ACHN (cell line): ENCODE data around the gene WDR47.
"Not testable (repeated sequence)": the region's sequence is repeated elsewhere in the genome, so short reads cannot be mapped to it uniquely, and the experiment has no call there.

ENCODE experiments used
- DNase-seq: peaks from one replicate; pipeline ENCODE4 v3.0.0-alpha.2; 2015
- in situ Hi-C: cut with HindIII; loops from 2 replicates; pipeline ENCODE4 v1.10.0; 2017; ENCODE audit warnings: low sequenced_read_pairs, low pct_ligation_motif_present, low pct_unique_long_range_greater_than_20kb

WDR47 gene

DNA sequence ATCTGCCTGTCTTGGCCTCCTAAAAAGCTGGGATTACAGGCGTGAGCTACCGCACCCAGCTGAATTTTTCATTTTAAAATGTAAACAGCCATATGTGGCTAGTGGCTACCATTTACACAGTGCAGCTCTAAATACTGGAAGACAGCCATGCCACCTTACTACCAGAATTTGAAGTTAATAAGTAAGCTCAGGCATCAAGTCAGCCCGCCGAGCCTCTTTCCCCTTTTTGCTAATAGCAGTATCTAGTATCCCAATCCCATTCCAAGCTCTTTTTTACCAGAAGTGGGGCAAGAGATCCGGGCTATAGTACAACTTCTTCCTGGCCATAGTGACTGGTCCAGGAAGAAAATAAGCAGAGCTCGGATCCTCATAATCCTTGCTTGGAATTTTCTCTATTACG, 18.8 kb upstream of the WDR47 start:
- in situ Hi-C loops, result no loop called here
- no peak for DNase-seq

DNA sequence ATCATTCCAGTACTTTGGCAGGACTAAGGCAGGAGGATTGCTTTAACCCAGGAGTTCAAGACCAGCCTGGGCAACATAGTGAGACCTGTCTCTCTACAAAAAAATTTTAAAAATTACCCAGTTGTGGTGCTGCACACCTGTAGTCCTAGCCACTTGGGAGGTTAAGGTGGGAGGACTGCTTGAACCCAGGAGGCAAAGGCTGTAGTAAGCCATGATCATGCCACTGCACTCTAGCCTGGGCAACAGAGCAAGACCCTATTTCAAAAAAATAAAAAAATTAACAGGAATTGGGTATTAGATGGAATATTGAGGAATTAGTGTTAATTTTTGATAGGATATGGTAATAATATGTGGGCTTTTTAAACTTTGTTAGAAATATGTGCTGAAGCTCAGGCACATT, 17.1 kb upstream of the WDR47 start:
- in situ Hi-C loops, result no loop called here
- DNase-seq, result no peak

DNA sequence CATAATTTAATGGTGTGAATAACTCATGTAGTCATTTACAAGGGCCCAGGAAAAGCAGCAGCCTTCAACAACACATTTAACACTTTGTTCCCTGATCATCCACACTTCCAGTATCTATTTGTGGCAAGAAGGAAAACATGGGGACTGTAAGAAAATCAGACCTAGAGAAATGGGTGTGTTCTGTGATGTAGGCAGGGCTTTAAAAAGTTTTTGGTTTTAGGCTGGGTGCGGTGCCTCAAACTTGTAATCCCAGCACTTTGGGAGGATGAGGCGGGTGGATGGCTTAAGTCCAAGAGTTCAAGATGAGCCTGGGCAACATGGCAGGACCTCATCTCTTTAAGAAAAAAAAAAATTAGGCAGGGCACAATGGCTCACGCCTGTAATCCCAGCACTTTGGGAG, 14.2 kb upstream of the WDR47 start:
- no peak for DNase-seq
- in situ Hi-C loops, result no loop called here

DNA sequence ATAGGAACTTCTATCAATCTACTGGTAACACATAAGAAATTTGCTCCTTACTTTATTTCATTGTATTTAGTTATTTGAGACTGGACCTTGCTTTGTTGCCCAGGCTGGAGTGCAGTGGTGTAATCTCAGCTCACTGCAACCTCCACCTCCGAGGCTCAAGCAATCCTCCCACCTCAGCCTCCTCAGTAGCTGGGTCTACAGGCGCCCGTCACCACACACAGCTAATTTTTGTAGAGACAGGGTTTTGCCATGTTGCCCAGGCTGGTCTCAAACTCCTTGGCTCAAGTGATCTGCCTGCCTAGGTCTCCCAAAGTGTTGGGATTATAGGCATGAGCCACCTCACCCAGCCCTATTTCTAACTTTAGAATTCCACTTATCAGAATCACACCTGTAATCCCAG, 10.2 kb upstream of the WDR47 start:
- in situ Hi-C loops, DNase-seq: not testable (repeated sequence)

DNA sequence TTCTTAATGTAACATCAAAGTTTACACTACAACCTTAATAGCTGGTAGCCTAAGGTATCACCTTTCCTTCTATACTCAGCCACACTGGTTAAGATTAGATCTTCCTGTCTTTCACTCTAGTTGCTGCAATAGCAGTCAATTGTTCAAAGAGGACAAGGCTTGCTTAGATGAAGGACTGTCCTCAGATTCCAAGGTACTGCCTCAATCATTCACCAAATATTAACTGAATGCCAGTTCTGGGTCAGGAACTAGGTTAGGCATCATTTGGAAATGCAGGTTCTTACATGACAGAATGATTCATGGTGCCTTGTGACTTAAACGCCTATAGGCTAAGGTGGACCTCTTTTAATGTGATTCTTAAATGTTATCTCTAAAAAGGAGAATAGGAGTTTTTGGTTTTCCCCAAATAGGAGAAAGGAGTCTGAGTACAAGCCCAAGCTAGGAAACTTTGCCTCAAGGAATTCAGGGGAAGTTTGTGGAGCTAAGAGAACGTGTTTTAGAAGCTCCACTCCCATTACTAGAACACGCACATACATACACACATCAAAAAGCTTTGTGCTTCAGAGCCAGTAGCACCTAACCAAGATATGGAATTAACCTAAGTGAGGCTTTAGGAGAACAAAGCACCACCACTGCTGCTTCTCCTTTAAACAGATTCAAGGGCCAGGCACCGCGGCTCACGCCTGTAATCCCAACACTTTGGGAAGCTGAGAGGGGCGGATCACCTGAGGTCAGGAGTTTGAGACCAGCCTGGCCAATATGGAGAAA, 8.5 kb upstream of the WDR47 start:
- in situ Hi-C loops, result no loop called here
- peak; percentile 30 for DNase-seq

DNA sequence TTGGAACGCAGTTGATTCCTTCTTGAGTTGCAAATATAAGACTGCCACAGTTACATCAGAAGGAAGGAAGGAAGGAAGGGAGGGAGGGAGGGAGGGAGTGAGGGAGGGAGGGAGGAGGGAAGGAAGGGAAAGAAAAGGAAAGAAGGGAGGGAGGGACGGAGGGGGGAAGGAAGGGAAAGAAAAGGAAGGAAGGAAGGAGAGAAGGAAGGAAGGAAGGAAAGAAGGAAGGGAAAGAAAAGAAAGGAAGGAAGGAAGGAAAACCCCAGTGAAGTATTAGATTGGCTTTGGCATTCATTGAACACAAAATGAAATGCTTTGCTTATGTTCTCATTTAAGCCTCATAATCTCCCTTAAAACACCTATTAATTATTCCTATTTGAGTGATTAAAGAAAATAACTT, 6.4 kb upstream of the WDR47 start:
- in situ Hi-C loops, result no loop called here
- no peak for DNase-seq

DNA sequence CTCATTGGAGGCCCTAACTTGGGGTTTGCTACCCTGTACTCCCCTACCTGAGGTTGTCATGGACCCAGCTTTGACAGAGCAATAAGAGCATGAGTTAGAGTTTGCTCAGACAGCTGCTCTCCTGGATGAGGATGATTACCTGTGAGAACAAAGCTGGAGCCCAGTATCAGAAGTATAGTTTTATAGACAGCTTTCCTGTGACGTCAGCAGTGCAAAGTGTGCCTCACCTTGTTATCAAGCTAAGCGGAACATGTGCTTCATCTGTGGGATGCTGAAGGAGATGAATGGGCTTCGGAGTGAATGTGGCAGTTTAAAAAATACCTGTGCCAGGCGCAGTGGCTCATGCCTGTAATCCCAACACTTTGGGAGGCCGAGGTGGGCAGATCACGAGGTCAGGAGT, 5.4 kb upstream of the WDR47 start:
- in situ Hi-C loops, result no loop called here
- DNase-seq, result no peak

DNA sequence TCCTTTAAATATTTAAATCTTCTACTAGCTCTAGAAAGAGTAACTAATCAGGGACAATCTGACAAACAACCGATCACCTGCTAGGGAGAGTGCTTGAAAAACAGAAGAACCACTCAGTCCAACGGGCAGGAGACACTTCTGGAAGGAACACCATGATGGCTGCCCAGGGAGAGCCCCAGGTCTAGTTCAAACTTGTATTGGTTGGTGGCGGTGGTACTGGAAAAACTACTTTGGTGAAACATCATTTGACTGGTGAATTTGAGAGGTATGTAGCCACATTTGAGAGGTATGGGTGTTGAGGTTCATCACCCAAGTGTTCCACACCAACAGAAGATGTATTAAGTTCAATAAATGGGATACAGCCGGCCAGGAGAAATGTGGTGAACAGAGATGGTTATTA, 4.8 kb upstream of the WDR47 start:
- DNase-seq, result no peak
- in situ Hi-C loops, result no loop called here

DNA sequence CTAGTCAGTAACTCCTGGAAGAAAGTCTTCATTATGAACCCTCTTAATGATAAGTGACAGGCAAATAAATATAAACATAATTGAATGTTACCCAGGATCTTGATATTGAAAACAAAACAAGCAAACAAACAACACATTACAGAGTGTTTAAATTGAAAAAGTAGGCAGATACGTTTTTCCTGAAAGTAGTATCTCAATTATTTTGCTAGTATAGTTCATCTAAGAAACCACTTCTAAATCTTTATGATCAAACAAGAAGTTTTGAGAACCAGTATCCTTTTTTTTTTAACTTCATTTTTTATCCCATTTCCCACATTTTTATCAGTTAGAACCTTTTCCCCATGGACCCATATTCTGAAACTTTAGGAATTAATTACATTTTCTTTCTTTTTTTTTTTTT, 3.7 kb upstream of the WDR47 start:
- no peak for DNase-seq
- in situ Hi-C loops, result no loop called here

DNA sequence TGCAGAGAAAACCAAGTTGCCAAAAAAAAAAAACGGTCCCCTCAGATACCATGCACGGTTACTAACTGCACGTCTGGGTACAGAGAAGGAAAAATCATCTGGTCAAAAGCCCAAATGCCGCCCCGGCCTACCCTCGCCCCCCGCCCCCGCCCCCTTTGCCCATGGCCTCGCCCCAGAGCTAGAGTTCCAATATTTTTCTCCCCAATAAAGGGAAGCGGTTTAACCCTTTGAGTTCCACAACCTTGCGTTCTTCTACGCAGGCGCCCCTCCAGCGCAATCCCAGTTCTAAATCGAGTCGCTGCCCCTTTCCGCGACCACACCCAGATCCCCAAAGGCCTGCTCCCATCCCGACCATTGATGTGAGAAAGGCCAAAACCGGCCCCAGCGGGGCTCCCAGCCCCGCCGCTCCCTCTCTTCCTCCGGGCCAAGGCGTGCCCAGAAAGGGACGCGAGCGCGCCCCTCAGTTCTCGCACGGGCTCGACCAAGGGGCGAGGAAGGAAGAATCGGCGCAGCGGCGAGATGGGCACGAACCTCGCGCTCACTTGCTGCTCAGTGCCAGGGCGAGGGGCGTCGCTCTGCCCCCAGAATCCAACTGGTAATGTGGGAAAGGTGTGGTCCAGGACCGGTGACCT, 797 bp downstream of the WDR47 start:
- DNase-seq, result peak; percentile 20
- in situ Hi-C loops, result no loop called here

DNA sequence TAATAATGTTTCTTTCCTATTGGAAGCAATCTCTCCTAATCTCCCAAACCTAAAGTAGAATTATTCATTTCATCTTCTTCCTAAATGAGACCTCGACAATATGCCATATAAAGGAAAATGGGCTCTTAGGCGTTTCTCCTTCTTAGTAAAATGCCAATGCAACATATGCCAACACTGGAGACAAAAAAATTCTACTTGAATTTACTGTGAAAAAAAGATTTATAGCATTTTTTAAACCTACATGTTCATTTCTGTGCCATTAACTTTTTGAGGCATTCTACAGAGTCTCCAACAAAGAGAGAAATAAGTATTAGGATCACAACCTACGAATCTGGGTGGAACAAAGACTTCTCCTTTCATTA, 1.3 kb downstream of the WDR47 start:
- in situ Hi-C loops, result no loop called here

DNA sequence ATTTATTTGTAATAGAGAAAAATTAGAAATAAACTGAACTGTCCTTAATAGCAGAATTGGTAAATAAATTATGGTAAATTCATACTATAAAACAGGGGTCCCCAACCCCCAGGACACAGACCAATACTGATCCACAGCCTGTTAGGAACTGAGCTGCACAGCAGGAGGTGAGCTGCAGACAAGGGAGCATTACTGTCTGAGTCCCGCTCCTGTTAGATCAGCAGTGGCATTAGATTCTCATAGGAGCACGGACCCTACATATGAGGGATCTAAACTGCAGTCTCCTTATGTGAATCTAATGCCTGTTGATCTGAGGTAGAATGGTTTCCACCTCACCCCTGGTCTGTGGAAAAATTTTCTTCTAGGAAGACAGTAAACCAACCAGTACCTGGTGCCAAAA, 7.5 kb downstream of the WDR47 start:
- DNase-seq, result no peak
- in situ Hi-C loops, result no loop called here

More for the DNA sequence above, 1.3 kb downstream of the WDR47 start:
- no peak for DNase-seq

DNA sequence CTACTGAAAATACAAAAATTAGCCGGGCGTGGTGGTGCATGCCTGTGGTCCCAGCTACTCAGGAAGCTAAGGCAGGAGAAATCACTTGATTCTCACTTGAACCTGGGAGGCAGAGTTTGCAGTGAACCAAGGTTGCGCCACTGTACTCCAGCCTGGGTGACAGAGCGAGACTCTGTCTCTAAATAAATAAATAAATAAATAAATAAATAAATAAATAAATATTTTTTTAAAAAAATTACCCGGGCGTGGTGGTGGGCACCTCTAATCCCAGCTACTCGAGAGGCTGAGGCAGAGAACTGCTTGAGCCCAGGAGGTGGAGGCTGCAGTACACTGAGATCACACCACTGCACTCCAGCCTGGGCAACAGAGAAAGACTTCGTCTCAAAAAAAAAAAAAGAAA, 12.4 kb downstream of the WDR47 start:
- DNase-seq, in situ Hi-C loops: not testable (repeated sequence)

DNA sequence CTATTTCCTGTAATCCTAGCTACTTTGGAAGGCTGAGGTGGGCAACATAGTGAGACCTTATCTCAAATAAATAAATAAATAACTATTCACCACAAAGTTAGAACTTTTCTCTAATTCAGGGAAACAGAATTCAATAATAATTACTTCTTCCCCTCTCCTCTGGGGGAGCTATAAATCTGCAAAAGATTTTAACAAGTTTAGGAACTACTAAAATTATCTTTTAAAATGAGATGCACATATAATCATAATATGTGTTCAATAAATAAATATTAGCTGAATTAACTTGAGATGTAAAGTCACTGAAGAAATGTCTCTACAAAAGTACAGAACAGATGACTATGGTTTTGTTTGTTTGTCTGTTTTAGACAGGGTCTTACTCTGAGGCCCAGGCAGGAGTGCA, 14.1 kb downstream of the WDR47 start:
- peak; percentile 14 for DNase-seq

DNA sequence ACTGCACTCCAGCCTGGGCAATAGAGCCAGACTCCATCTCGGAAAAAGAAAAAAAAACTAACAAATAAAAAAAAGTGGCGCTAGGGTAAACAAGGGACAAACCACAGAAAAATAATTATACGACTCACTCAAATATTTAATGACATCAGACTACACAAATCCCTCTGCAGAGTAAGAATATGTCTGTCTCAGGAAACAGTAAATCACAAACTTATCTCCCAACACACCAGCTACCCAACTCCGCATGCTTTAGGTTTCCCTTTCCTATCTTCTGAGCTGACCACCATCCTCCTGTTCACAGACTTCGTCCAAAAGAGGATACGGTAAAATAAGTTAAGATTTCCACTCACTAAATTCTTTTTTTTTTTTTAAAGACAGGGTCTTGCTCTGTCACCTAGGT, 16.2 kb downstream of the WDR47 start:
- in situ Hi-C loops, result no loop called here

More for the DNA sequence above, 14.1 kb downstream of the WDR47 start:
- in situ Hi-C loops, result no loop called here

DNA sequence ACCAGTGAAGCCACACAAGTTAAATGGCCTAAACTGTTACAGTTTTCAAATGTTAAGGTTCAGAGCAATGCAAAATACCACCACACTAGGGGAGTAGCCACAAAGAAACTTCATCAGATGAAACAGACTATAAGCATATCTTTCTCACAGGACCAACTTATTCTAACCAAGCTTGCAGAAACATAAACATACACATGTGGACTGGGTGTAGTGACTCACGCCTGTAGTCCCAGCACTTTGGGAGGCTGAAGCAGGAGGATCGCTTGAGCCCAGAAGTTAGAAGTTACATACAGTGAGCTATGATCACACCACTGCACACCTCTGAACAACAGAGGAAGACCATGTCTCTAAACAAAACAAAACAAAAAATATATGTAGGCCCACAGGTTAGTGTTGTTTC, 17.3 kb downstream of the WDR47 start:
- no peak for DNase-seq
- in situ Hi-C loops, result no loop called here

More for the DNA sequence above, 16.2 kb downstream of the WDR47 start:
- DNase-seq, result no peak

DNA sequence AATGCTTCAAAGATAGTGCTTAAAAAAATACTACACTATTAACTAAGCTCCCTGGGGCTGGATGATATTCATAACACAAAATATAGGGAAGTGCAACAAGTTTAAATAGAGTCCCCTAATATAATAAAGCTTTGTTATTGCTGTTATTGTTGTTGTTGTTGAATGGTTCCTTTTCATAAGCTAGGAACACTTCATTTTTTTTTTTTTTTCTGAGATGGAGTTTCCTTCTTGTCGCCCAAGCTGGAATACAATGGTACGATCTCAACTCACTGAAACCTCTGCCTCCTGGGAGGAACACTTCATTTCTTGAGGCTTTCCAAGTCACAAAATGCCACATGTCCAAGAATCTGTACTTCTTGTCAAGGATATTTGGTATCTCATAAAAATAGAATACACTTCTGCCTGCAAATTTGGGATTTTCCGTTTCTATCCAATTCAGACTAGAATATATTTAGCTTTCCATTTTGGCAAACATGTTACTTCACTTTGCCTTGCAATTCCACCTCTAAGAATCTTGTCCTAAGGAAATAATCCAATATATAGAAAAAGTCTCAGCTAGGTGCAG, 21.1 kb downstream of the WDR47 start:
- DNase-seq, result no peak
- in situ Hi-C loops, result no loop called here

DNA sequence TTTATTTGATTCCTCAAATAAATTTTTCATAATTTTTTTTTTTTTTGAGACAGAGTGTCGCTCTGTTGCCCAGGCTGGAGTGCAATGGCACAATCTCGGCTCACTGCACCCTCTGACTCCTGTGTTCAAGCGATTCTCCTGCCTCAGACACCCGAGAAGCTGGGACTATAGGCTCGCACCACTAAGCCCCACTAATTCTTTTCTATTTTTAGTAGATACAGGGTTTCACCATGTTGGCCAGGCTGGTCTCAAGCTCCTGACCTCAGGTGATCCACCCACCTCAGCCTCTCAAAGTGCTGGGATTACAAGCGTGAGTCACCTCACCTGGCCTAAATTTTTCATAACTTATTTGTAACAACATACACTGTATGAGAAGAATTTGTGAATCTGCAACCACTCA, 24.2 kb downstream of the WDR47 start:
- DNase-seq, in situ Hi-C loops: not testable (repeated sequence)

DNA sequence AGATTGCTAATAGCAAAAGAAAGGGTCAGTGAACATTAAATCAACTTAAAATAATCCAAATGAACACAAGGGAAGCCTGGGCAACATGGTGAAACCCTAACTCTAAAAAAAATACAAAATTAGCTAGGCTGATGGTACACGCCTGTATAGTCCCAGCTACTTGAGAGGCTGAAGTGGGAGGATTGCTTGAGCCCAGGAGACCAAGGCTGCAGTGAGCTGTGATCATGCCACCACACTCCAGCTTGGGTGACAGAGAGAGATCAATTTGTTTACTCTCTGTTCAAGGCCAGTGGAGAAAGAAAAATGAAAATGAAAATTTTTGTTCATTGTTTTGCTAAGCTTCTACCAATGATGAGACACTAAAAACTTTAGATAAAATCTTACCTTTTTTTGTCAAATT, 24.8 kb downstream of the WDR47 start:
- DNase-seq, result no peak
- in situ Hi-C loops, result no loop called here

DNA sequence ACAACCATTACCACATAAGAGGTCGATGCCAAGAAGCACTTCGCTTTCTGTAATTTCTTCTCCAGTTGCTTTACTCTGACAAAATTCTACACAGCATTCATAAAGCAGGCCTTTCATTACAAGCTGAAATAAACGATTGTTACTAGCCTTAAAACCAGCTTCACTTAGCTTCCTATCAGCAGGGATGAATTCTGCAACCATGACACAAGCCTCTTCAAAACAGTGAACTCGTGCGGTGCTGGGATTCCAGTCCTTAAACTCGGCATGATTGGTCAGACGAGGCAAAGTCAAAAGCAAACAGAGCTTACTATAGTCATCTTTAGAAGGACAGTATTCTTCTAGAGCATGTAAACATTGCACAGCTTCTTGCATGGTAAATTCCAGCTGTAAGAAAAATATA, 30.6 kb downstream of the WDR47 start:
- in situ Hi-C loops, result no loop called here
- no peak for DNase-seq
